Duodenal mucosa (tissue), 2 donors: ENCODE measurements around the gene SPON1.
"Not testable (repeated sequence)": the region's sequence is repeated elsewhere in the genome, so short reads cannot be mapped to it uniquely, and the experiment has no call there.

ENCODE experiments used
- H3K27ac ChIP-seq: one replicate; pipeline ENCODE4 v1.7.0; 2013; ENCODE audit warnings: low read depth, low read length
- H3K27me3 ChIP-seq, 2 donors: one replicate each; pipeline ENCODE4 v1.7.0; 2013; ENCODE audit warnings: low read length in 2 of 2, control low read depth in 1 of 2; ENCODE audit not compliant: insufficient read depth in 2 of 2, control insufficient read depth in 1 of 2
- H3K36me3 ChIP-seq, 2 donors: one replicate each; pipeline ENCODE4 v1.7.0; 2013; ENCODE audit warnings: low read length in 2 of 2, control low read depth in 1 of 2; ENCODE audit not compliant: insufficient read depth in 2 of 2, control insufficient read depth in 1 of 2
- H3K4me1 ChIP-seq, 2 donors: one replicate each; pipeline ENCODE4 v1.7.0; 2013; ENCODE audit warnings: low read length in 2 of 2, control low read depth in 1 of 2; ENCODE audit not compliant: insufficient read depth in 2 of 2, control insufficient read depth in 1 of 2
- H3K4me3 ChIP-seq, 2 donors: one replicate each; pipeline ENCODE4 v1.7.0; 2013; ENCODE audit warnings: low read length in 2 of 2, low read depth in 1 of 2
- H3K9ac ChIP-seq, 2 donors: one replicate each; pipeline ENCODE4 v1.7.0; 2013; ENCODE audit warnings: low read length in 2 of 2, low read depth in 1 of 2
- H3K9me3 ChIP-seq, 2 donors: one replicate each; pipeline ENCODE4 v1.7.0; 2013; ENCODE audit warnings: low read length in 2 of 2, control low read depth in 1 of 2; ENCODE audit not compliant: control insufficient read depth in 1 of 2

Gene SPON1

GRCh38 chr11:13927481-13927880 lies 35.0 kb upstream of the SPON1 start:
- no peaks in the 10 kb centered on the region for H3K36me3 ChIP-seq
- peaks cover 6 to 15% of the 10 kb centered on the region in 2 donors for H3K4me1 ChIP-seq
- H3K4me3 ChIP-seq, result no peak overlapping the region
- H3K9ac ChIP-seq, result no peak overlapping the region
- H3K27ac ChIP-seq, result no peak overlapping the region
- H3K27me3 ChIP-seq, result no peaks in the 10 kb centered on the region
- H3K9me3 ChIP-seq, result no peaks in the 10 kb centered on the region

GRCh38 chr11:13928566-13929251 lies 33.8 kb upstream of the SPON1 start:
- Histone ChIP-seq H3K36me3 (no peaks in the 10 kb centered on the region), H3K9ac (no peak overlapping the region), H3K4me3 (no peak overlapping the region), H3K27me3 (no peaks in the 10 kb centered on the region), H3K4me1 (peaks cover 0 to 9% of the 10 kb centered on the region in 2 donors), H3K27ac (no peak overlapping the region), H3K9me3 (no peaks in the 10 kb centered on the region)

- H3K27ac ChIP-seq, result no peak overlapping the region
- H3K4me3 ChIP-seq, result no peak overlapping the region
- no peaks in the 10 kb centered on the region for H3K9me3 ChIP-seq
- H3K36me3 ChIP-seq, result no peaks in the 10 kb centered on the region
- no peak overlapping the region for H3K9ac ChIP-seq
- H3K4me1 ChIP-seq, result peaks cover 0 to 6% of the 10 kb centered on the region in 2 donors
- no peaks in the 10 kb centered on the region for H3K27me3 ChIP-seq
Observed at GRCh38 chr11:13929395-13929891, 33.1 kb upstream of the SPON1 start.

GRCh38 chr11:13931356-13931755 lies 31.2 kb upstream of the SPON1 start:
- no peak overlapping the region for H3K27ac ChIP-seq
- H3K9ac ChIP-seq, result no peak overlapping the region
- no peaks in the 10 kb centered on the region for H3K27me3 ChIP-seq
- H3K9me3 ChIP-seq, result no peaks in the 10 kb centered on the region
- no peaks in the 10 kb centered on the region for H3K36me3 ChIP-seq
- peaks cover 0 to 6% of the 10 kb centered on the region in 2 donors for H3K4me1 ChIP-seq
- no peak overlapping the region for H3K4me3 ChIP-seq

GRCh38 chr11:13937154-13937553 lies 25.4 kb upstream of the SPON1 start:
- H3K9me3 ChIP-seq, H3K27me3 ChIP-seq: not testable (repeated sequence)

GRCh38 chr11:13938829-13939228 lies 23.7 kb upstream of the SPON1 start:
- H3K4me3 ChIP-seq, H3K9me3 ChIP-seq, H3K27ac ChIP-seq, H3K27me3 ChIP-seq, H3K9ac ChIP-seq, H3K36me3 ChIP-seq, H3K4me1 ChIP-seq: not testable (repeated sequence)

More at GRCh38 chr11:13937154-13937553, 25.4 kb upstream of the SPON1 start:
- H3K4me3 ChIP-seq, H3K9ac ChIP-seq, H3K4me1 ChIP-seq, H3K36me3 ChIP-seq, H3K27ac ChIP-seq: not testable (repeated sequence)

- Histone ChIP-seq H3K9ac (no peak overlapping the region), H3K9me3 (no peaks in the 10 kb centered on the region), H3K36me3 (no peaks in the 10 kb centered on the region), H3K27ac (no peak overlapping the region), H3K4me3 (no peak overlapping the region), H3K4me1 (no peaks in the 10 kb centered on the region), H3K27me3 (no peaks in the 10 kb centered on the region)
Observed at GRCh38 chr11:13939961-13940906, 22.3 kb upstream of the SPON1 start.

GRCh38 chr11:13940907-13941256 lies 21.6 kb upstream of the SPON1 start:
- H3K27ac ChIP-seq, result no peak overlapping the region
- no peak overlapping the region for H3K9ac ChIP-seq
- no peaks in the 10 kb centered on the region for H3K27me3 ChIP-seq
- H3K4me1 ChIP-seq, result no peaks in the 10 kb centered on the region
- no peaks in the 10 kb centered on the region for H3K9me3 ChIP-seq
- no peak overlapping the region for H3K4me3 ChIP-seq
- no peaks in the 10 kb centered on the region for H3K36me3 ChIP-seq

- Histone ChIP-seq H3K27me3 (no peaks in the 10 kb centered on the region), H3K9me3 (no peaks in the 10 kb centered on the region), H3K4me1 (no peaks in the 10 kb centered on the region), H3K4me3 (no peak overlapping the region), H3K9ac (no peak overlapping the region), H3K36me3 (no peaks in the 10 kb centered on the region), H3K27ac (no peak overlapping the region)
Observed at GRCh38 chr11:13941775-13942174, 20.7 kb upstream of the SPON1 start.

- Histone ChIP-seq H3K9ac (no peak overlapping the region), H3K4me1 (no peaks in the 10 kb centered on the region), H3K36me3 (no peaks in the 10 kb centered on the region), H3K27ac (no peak overlapping the region), H3K9me3 (no peaks in the 10 kb centered on the region), H3K27me3 (no peaks in the 10 kb centered on the region), H3K4me3 (no peak overlapping the region)
Observed at GRCh38 chr11:13942378-13942777, 20.1 kb upstream of the SPON1 start.
